ENCODE results near the gene FAM131C.

Gene FAM131C

GRCh38 chr1:16094453-16095158 lies 21.2 kb upstream of the FAM131C start:
- Histone ChIP-seq H3K27ac (ENCODE audit: low read depth, low read length) (no peak overlapping the region), H3K9me3 (ENCODE audit: low read length) (no peaks in the 10 kb centered on the region)

GRCh38 chr1:16093611-16094010 lies 20.2 kb upstream of the FAM131C start:
- no peaks in the 10 kb centered on the region for H3K27me3 ChIP-seq (ENCODE audit: control insufficient read depth in 1 of 2, insufficient read depth in 2 of 2, low read length in 2 of 2)
- H3K27ac ChIP-seq (ENCODE audit: low read depth, low read length), result no peak overlapping the region
- H3K4me3 ChIP-seq (ENCODE audit: low read depth in 1 of 2, low read length in 2 of 2), result no peak overlapping the region
- H3K36me3 ChIP-seq (ENCODE audit: insufficient read depth, low read length), result no peaks in the 10 kb centered on the region
- H3K9ac ChIP-seq (ENCODE audit: low read length), result no peak overlapping the region
- H3K4me1 ChIP-seq (ENCODE audit: insufficient read depth, low read length), result no peaks in the 10 kb centered on the region
- H3K9me3 ChIP-seq (ENCODE audit: low read length), result no peaks in the 10 kb centered on the region

More at GRCh38 chr1:16094453-16095158, 21.2 kb upstream of the FAM131C start:
- H3K9ac ChIP-seq (ENCODE audit: low read length), result no peak overlapping the region
- H3K4me3 ChIP-seq (ENCODE audit: low read depth in 1 of 2, low read length in 2 of 2), result no peak overlapping the region
- H3K4me1 ChIP-seq (ENCODE audit: insufficient read depth, low read length), result no peaks in the 10 kb centered on the region
- no peaks in the 10 kb centered on the region for H3K36me3 ChIP-seq (ENCODE audit: insufficient read depth, low read length)
- H3K27me3 ChIP-seq (ENCODE audit: control insufficient read depth in 1 of 2, insufficient read depth in 2 of 2, low read length in 2 of 2), result no peaks in the 10 kb centered on the region

GRCh38 chr1:16092923-16093511 lies 19.6 kb upstream of the FAM131C start:
- Histone ChIP-seq H3K4me3 (ENCODE audit: low read depth in 1 of 2, low read length in 2 of 2) (no peak overlapping the region), H3K9me3 (ENCODE audit: low read length) (no peaks in the 10 kb centered on the region), H3K9ac (ENCODE audit: low read length) (no peak overlapping the region), H3K4me1 (ENCODE audit: insufficient read depth, low read length) (no peaks in the 10 kb centered on the region), H3K27me3 (ENCODE audit: control insufficient read depth in 1 of 2, insufficient read depth in 2 of 2, low read length in 2 of 2) (no peaks in the 10 kb centered on the region), H3K36me3 (ENCODE audit: insufficient read depth, low read length) (no peaks in the 10 kb centered on the region), H3K27ac (ENCODE audit: low read depth, low read length) (no peak overlapping the region)

GRCh38 chr1:16092097-16092922 lies 18.9 kb upstream of the FAM131C start:
- Histone ChIP-seq H3K4me3 (ENCODE audit: low read depth in 1 of 2, low read length in 2 of 2) (no peak overlapping the region), H3K36me3 (ENCODE audit: insufficient read depth, low read length) (no peaks in the 10 kb centered on the region), H3K27me3 (ENCODE audit: control insufficient read depth in 1 of 2, insufficient read depth in 2 of 2, low read length in 2 of 2) (no peaks in the 10 kb centered on the region), H3K27ac (ENCODE audit: low read depth, low read length) (no peak overlapping the region), H3K9me3 (ENCODE audit: low read length) (no peaks in the 10 kb centered on the region), H3K4me1 (ENCODE audit: insufficient read depth, low read length) (no peaks in the 10 kb centered on the region), H3K9ac (ENCODE audit: low read length) (no peak overlapping the region)

GRCh38 chr1:16091296-16091695 lies 17.8 kb upstream of the FAM131C start:
- no peaks in the 10 kb centered on the region for H3K4me1 ChIP-seq (ENCODE audit: insufficient read depth, low read length)
- no peak overlapping the region for H3K4me3 ChIP-seq (ENCODE audit: low read depth in 1 of 2, low read length in 2 of 2)
- no peaks in the 10 kb centered on the region for H3K36me3 ChIP-seq (ENCODE audit: insufficient read depth, low read length)
- H3K27me3 ChIP-seq (ENCODE audit: control insufficient read depth in 1 of 2, insufficient read depth in 2 of 2, low read length in 2 of 2), result no peaks in the 10 kb centered on the region
- H3K9me3 ChIP-seq (ENCODE audit: low read length), result no peaks in the 10 kb centered on the region
- H3K27ac ChIP-seq (ENCODE audit: low read depth, low read length), result no peak overlapping the region
- H3K9ac ChIP-seq (ENCODE audit: low read length), result no peak overlapping the region

GRCh38 chr1:16090076-16090826 lies 16.8 kb upstream of the FAM131C start:
- H3K27ac ChIP-seq (ENCODE audit: low read depth, low read length), result no peak overlapping the region
- H3K36me3 ChIP-seq (ENCODE audit: insufficient read depth, low read length), result no peaks in the 10 kb centered on the region
- no peaks in the 10 kb centered on the region for H3K4me1 ChIP-seq (ENCODE audit: insufficient read depth, low read length)
- no peaks in the 10 kb centered on the region for H3K27me3 ChIP-seq (ENCODE audit: control insufficient read depth in 1 of 2, insufficient read depth in 2 of 2, low read length in 2 of 2)
- no peak overlapping the region for H3K4me3 ChIP-seq (ENCODE audit: low read depth in 1 of 2, low read length in 2 of 2)
- no peaks in the 10 kb centered on the region for H3K9me3 ChIP-seq (ENCODE audit: low read length)
- H3K9ac ChIP-seq (ENCODE audit: low read length), result no peak overlapping the region

GRCh38 chr1:16088996-16089395 lies 15.5 kb upstream of the FAM131C start:
- Histone ChIP-seq H3K27ac (ENCODE audit: low read depth, low read length) (no peak overlapping the region), H3K4me3 (ENCODE audit: low read depth in 1 of 2, low read length in 2 of 2) (no peak overlapping the region), H3K4me1 (ENCODE audit: insufficient read depth, low read length) (no peaks in the 10 kb centered on the region)

GRCh38 chr1:16088351-16088911 lies 15.0 kb upstream of the FAM131C start:
- H3K9ac ChIP-seq (ENCODE audit: low read length), result no peak overlapping the region
- H3K27ac ChIP-seq (ENCODE audit: low read depth, low read length), result no peak overlapping the region

More at GRCh38 chr1:16088996-16089395, 15.5 kb upstream of the FAM131C start:
- H3K27me3 ChIP-seq (ENCODE audit: control insufficient read depth in 1 of 2, insufficient read depth in 2 of 2, low read length in 2 of 2), result no peaks in the 10 kb centered on the region
- H3K9me3 ChIP-seq (ENCODE audit: low read length), result no peaks in the 10 kb centered on the region
- no peak overlapping the region for H3K9ac ChIP-seq (ENCODE audit: low read length)
- H3K36me3 ChIP-seq (ENCODE audit: insufficient read depth, low read length), result no peaks in the 10 kb centered on the region

GRCh38 chr1:16087733-16088132 lies 14.3 kb upstream of the FAM131C start:
- Histone ChIP-seq H3K36me3 (ENCODE audit: insufficient read depth, low read length) (no peaks in the 10 kb centered on the region), H3K4me3 (ENCODE audit: low read depth in 1 of 2, low read length in 2 of 2) (no peak overlapping the region), H3K4me1 (ENCODE audit: insufficient read depth, low read length) (no peaks in the 10 kb centered on the region), H3K27me3 (ENCODE audit: control insufficient read depth in 1 of 2, insufficient read depth in 2 of 2, low read length in 2 of 2) (no peaks in the 10 kb centered on the region), H3K9ac (ENCODE audit: low read length) (no peak overlapping the region), H3K27ac (ENCODE audit: low read depth, low read length) (no peak overlapping the region), H3K9me3 (ENCODE audit: low read length) (no peaks in the 10 kb centered on the region)

More at GRCh38 chr1:16088351-16088911, 15.0 kb upstream of the FAM131C start:
- Histone ChIP-seq H3K9me3 (ENCODE audit: low read length) (no peaks in the 10 kb centered on the region), H3K4me1 (ENCODE audit: insufficient read depth, low read length) (no peaks in the 10 kb centered on the region), H3K27me3 (ENCODE audit: control insufficient read depth in 1 of 2, insufficient read depth in 2 of 2, low read length in 2 of 2) (no peaks in the 10 kb centered on the region), H3K36me3 (ENCODE audit: insufficient read depth, low read length) (no peaks in the 10 kb centered on the region), H3K4me3 (ENCODE audit: low read depth in 1 of 2, low read length in 2 of 2) (no peak overlapping the region)

GRCh38 chr1:16085522-16085921 lies 12.1 kb upstream of the FAM131C start:
- no peak overlapping the region for H3K4me3 ChIP-seq (ENCODE audit: low read depth in 1 of 2, low read length in 2 of 2)
- no peak overlapping the region for H3K9ac ChIP-seq (ENCODE audit: low read length)
- H3K27me3 ChIP-seq (ENCODE audit: control insufficient read depth in 1 of 2, insufficient read depth in 2 of 2, low read length in 2 of 2), result no peaks in the 10 kb centered on the region
- H3K4me1 ChIP-seq (ENCODE audit: insufficient read depth, low read length), result no peaks in the 10 kb centered on the region
- no peak overlapping the region for H3K27ac ChIP-seq (ENCODE audit: low read depth, low read length)
- no peaks in the 10 kb centered on the region for H3K36me3 ChIP-seq (ENCODE audit: insufficient read depth, low read length)
- H3K9me3 ChIP-seq (ENCODE audit: low read length), result no peaks in the 10 kb centered on the region

GRCh38 chr1:16083486-16083885 lies 10.0 kb upstream of the FAM131C start:
- H3K9ac ChIP-seq (ENCODE audit: low read length), result no peak overlapping the region
- no peak overlapping the region for H3K4me3 ChIP-seq (ENCODE audit: low read depth in 1 of 2, low read length in 2 of 2)
- H3K9me3 ChIP-seq (ENCODE audit: low read length), result no peaks in the 10 kb centered on the region
- H3K4me1 ChIP-seq (ENCODE audit: insufficient read depth, low read length), result peaks cover 5% of the 10 kb centered on the region
- no peaks in the 10 kb centered on the region for H3K36me3 ChIP-seq (ENCODE audit: insufficient read depth, low read length)
- H3K27ac ChIP-seq (ENCODE audit: low read depth, low read length), result no peak overlapping the region
- H3K27me3 ChIP-seq (ENCODE audit: control insufficient read depth in 1 of 2, insufficient read depth in 2 of 2, low read length in 2 of 2), result no peaks in the 10 kb centered on the region

All from muscle layer of colon (tissue), 2 donors.